ENCODE data around the gene ZFYVE26.
"Not testable (repeated sequence)": the region's sequence is repeated elsewhere in the genome, so short reads cannot be mapped to it uniquely, and the experiment has no call there.

Gene ZFYVE26

GRCh38 chr14:67704484-67705089, 111.8 kb downstream of the ZFYVE26 start:
- DNase-seq = no peak

GRCh38 chr14:67703997-67704396, 112.4 kb downstream of the ZFYVE26 start:
- DNase-seq = no peak

GRCh38 chr14:67701492-67701891, 114.9 kb downstream of the ZFYVE26 start, which contains the start of gene RDH12:
TSS of gene RDH12 (plus strand) at chr14:67701886. CDS start at chr14:67722643, 20,757 bp downstream.
- DNase-seq = not testable (repeated sequence)

- no peak for DNase-seq
These were observed 118.2 kb downstream of the ZFYVE26 start for GRCh38 chr14:67698179-67698578.

- no peak for DNase-seq
These were observed 119.4 kb downstream of the ZFYVE26 start for GRCh38 chr14:67697006-67697405.
